SK-N-MC (cell line): ENCODE results near the gene C15orf61.

Experiments
- EZH2 ChIP-seq: fragments of 200-600 bp; sonication (generic); IDR thresholded peaks from one replicate; pipeline ENCODE4 v1.6.1; 2017; ENCODE audit warnings: antibody characterized with exemption
- POLR2AphosphoS5 ChIP-seq: IDR thresholded peaks from 2 replicates; pipeline ENCODE4 v1.6.1; 2012; ENCODE audit warnings: mild to moderate bottlenecking, low read depth, low read length, borderline replicate concordance

- TF ChIP-seq EZH2 (no peak), POLR2AphosphoS5 (no peak)
Observed at GRCh38 chr15:67571648-67572415, 50.9 kb downstream of the C15orf61 start.
